Testis (tissue), 2 donors: ENCODE data around the gene CEACAM18.

Source experiments
- CTCF ChIP-seq, 3 experiments: fragments of 450-650 bp in 2 of 3; fragments of 200-600 bp in 1 of 3; sonication (generic) in 1 of 3; IDR thresholded peaks; one replicate each; pipeline ENCODE4 v1.5.1; 2016 to 2019; ENCODE audit warnings: antibody characterized with exemption in 3 of 3, mild to moderate bottlenecking in 2 of 3, moderate library complexity in 1 of 3
- POLR2A ChIP-seq: fragments of 450-650 bp; IDR thresholded peaks from one replicate; pipeline ENCODE4 v1.6.1; 2017; ENCODE audit warnings: antibody characterized with exemption, mild to moderate bottlenecking, moderate library complexity

- no peak for TF ChIP-seq CTCF (IDR thresholded peaks at IDR 0.05)
- no peak for TF ChIP-seq POLR2A
Measured at GRCh38 chr19:51470966-51471365, 7.4 kb upstream of the CEACAM18 start.
